Measurements from ENCODE around the gene NAV3.

The NAV3 gene

GRCh38 chr12:77796775-77797174 lies 33.9 kb upstream of the NAV3 start:
- no peak for DNase-seq
- H3K79me2 ChIP-seq (ENCODE audit: low read length) = no peaks in the 10 kb centered on the region
- H3F3A ChIP-seq (ENCODE audit: insufficient read depth, low read length) = no peaks in the 10 kb centered on the region
- no peaks in the 10 kb centered on the region for H3K9me2 ChIP-seq (replicated peaks; ENCODE audit: insufficient read depth, low read length)
- H3K4me1 ChIP-seq (ENCODE audit: low read length) = no peaks in the 10 kb centered on the region
- no peaks in the 10 kb centered on the region for H3K36me3 ChIP-seq (replicated peaks; ENCODE audit: insufficient read depth, low read length)
- no peaks in the 10 kb centered on the region for H3K9me3 ChIP-seq (replicated peaks; ENCODE audit: insufficient read depth, low read length)
- H3K9ac ChIP-seq (ENCODE audit: low read length) = no peak overlapping the region
- no peak overlapping the region for H3K27ac ChIP-seq (ENCODE audit: low read length)
- no peak overlapping the region for H3K4me2 ChIP-seq (ENCODE audit: low read depth, low read length)
- no peak overlapping the region for H3K4me3 ChIP-seq (ENCODE audit: low read length)
- TF ChIP-seq EZH2 (optimal IDR thresholded peaks at IDR 0.05; ENCODE audit: low read depth, low read length) (no peak), EZH2phosphoT487 (IDR thresholded peaks at IDR 0.05; ENCODE audit: low read length) (no peak), CTCF (IDR thresholded peaks at IDR 0.05; ENCODE audit: low read length) (no peak)
- no peaks in the 10 kb centered on the region for H3K27me3 ChIP-seq (replicated peaks; ENCODE audit: insufficient read depth, low read length)
- no peak overlapping the region for H2AFZ ChIP-seq (ENCODE audit: low read length)
- no peaks in the 10 kb centered on the region for H4K20me1 ChIP-seq (ENCODE audit: insufficient read depth, low read length)

DNA sequence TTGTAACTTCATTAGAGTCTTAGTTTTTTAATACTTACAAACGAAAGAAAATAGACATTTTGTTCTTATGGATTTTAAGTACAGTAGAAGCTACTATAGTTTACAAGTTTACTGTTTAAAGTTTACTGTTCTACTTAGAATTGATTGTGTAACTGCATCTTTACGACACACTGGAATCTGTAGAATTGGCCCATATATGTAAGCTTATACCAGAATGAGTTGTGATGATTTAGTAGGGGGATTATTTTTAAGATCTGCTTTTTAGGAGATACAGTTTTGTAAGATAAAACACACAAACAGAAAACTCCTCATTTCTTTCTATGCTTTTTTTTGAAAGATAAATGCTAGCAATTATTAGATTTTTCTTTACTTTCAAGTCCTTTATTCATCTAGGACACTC lies 30.2 kb upstream of the NAV3 start:
- no peak overlapping the region for H3K4me2 ChIP-seq (ENCODE audit: low read depth, low read length)
- H3K4me3 ChIP-seq (ENCODE audit: low read length) = no peak overlapping the region
- H3K79me2 ChIP-seq (ENCODE audit: low read length) = no peaks in the 10 kb centered on the region
- no peaks in the 10 kb centered on the region for H3K27me3 ChIP-seq (replicated peaks; ENCODE audit: insufficient read depth, low read length)
- no peak overlapping the region for H3K9ac ChIP-seq (ENCODE audit: low read length)
- TF ChIP-seq EZH2phosphoT487 (IDR thresholded peaks at IDR 0.05; ENCODE audit: low read length) (no peak), CTCF (IDR thresholded peaks at IDR 0.05; ENCODE audit: low read length) (no peak), EZH2 (optimal IDR thresholded peaks at IDR 0.05; ENCODE audit: low read depth, low read length) (no peak)
- no peaks in the 10 kb centered on the region for H3K4me1 ChIP-seq (ENCODE audit: low read length)
- H3K9me3 ChIP-seq (replicated peaks; ENCODE audit: insufficient read depth, low read length) = no peaks in the 10 kb centered on the region
- no peak for DNase-seq
- H4K20me1 ChIP-seq (ENCODE audit: insufficient read depth, low read length) = no peaks in the 10 kb centered on the region
- H2AFZ ChIP-seq (ENCODE audit: low read length) = no peak overlapping the region
- H3K9me2 ChIP-seq (replicated peaks; ENCODE audit: insufficient read depth, low read length) = no peaks in the 10 kb centered on the region
- no peaks in the 10 kb centered on the region for H3K36me3 ChIP-seq (replicated peaks; ENCODE audit: insufficient read depth, low read length)
- H3F3A ChIP-seq (ENCODE audit: insufficient read depth, low read length) = no peaks in the 10 kb centered on the region
- no peak overlapping the region for H3K27ac ChIP-seq (ENCODE audit: low read length)

- H3K4me3 ChIP-seq (ENCODE audit: low read length) = no peak overlapping the region
- no peak overlapping the region for H2AFZ ChIP-seq (ENCODE audit: low read length)
- DNase-seq = no peak
- H4K20me1 ChIP-seq (ENCODE audit: insufficient read depth, low read length) = no peaks in the 10 kb centered on the region
- TF ChIP-seq CTCF (IDR thresholded peaks at IDR 0.05; ENCODE audit: low read length) (no peak), EZH2 (optimal IDR thresholded peaks at IDR 0.05; ENCODE audit: low read depth, low read length) (no peak), EZH2phosphoT487 (IDR thresholded peaks at IDR 0.05; ENCODE audit: low read length) (no peak)
- H3K4me1 ChIP-seq (ENCODE audit: low read length) = no peaks in the 10 kb centered on the region
- H3K27ac ChIP-seq (ENCODE audit: low read length) = no peak overlapping the region
- H3K36me3 ChIP-seq (replicated peaks; ENCODE audit: insufficient read depth, low read length) = no peaks in the 10 kb centered on the region
- H3K9me3 ChIP-seq (replicated peaks; ENCODE audit: insufficient read depth, low read length) = no peaks in the 10 kb centered on the region
- H3K9ac ChIP-seq (ENCODE audit: low read length) = no peak overlapping the region
- H3K4me2 ChIP-seq (ENCODE audit: low read depth, low read length) = no peak overlapping the region
- H3K27me3 ChIP-seq (replicated peaks; ENCODE audit: insufficient read depth, low read length) = no peaks in the 10 kb centered on the region
- H3F3A ChIP-seq (ENCODE audit: insufficient read depth, low read length) = no peaks in the 10 kb centered on the region
- H3K9me2 ChIP-seq (replicated peaks; ENCODE audit: insufficient read depth, low read length) = no peaks in the 10 kb centered on the region
- H3K79me2 ChIP-seq (ENCODE audit: low read length) = no peaks in the 10 kb centered on the region
Measured at GRCh38 chr12:77808534-77808933, 22.2 kb upstream of the NAV3 start.
